ENCODE measurements around the gene KCNJ9.
A peak's percentile ranks its signal among the peaks of the same experiment; 100 is the strongest.

The KCNJ9 gene

DNA sequence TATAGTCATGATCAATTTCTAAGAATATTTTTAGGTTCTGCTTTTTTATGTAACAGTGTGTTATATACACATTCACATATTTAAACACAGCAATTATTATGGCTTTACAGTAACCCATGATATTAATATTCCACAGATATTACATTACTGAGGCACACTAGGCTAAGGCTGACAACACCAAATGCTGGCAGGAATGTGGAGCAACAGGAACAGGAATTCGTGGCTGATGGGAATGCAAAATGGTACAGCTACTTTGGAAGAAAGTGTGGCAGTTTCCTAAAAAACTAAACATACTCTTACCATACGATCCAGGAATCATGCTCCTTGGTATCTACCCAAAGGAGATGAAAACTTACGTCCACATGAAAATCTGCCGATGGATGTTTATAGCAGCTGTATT lies 1.9 kb upstream of the KCNJ9 start:
- no peak for DNase-seq (ENCODE audit: low spot score)
- TF ChIP-seq, protein P1, sequence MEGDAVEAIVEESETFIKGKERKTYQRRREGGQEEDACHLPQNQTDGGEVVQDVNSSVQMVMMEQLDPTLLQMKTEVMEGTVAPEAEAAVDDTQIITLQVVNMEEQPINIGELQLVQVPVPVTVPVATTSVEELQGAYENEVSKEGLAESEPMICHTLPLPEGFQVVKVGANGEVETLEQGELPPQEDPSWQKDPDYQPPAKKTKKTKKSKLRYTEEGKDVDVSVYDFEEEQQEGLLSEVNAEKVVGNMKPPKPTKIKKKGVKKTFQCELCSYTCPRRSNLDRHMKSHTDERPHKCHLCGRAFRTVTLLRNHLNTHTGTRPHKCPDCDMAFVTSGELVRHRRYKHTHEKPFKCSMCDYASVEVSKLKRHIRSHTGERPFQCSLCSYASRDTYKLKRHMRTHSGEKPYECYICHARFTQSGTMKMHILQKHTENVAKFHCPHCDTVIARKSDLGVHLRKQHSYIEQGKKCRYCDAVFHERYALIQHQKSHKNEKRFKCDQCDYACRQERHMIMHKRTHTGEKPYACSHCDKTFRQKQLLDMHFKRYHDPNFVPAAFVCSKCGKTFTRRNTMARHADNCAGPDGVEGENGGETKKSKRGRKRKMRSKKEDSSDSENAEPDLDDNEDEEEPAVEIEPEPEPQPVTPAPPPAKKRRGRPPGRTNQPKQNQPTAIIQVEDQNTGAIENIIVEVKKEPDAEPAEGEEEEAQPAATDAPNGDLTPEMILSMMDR (IDR thresholded peaks at IDR 0.05; ENCODE audit: extremely low read depth, insufficient read depth, missing control alignments): no peak
- in situ Hi-C loops (cut with MboI; ENCODE audit: low pct_unique_long_range_greater_than_20kb, low sequenced_read_pairs, unreplicated experiment): no loop called here

- in situ Hi-C loops (cut with MboI; ENCODE audit: low pct_unique_long_range_greater_than_20kb, low sequenced_read_pairs, unreplicated experiment): loop anchor here (5.0 kb wide), 1 partner anchor 33 kb away; no protein-coding TSS in a partner anchor
Measured at GRCh38 chr1:160080381-160081100, 797 bp upstream of the KCNJ9 start.

DNA sequence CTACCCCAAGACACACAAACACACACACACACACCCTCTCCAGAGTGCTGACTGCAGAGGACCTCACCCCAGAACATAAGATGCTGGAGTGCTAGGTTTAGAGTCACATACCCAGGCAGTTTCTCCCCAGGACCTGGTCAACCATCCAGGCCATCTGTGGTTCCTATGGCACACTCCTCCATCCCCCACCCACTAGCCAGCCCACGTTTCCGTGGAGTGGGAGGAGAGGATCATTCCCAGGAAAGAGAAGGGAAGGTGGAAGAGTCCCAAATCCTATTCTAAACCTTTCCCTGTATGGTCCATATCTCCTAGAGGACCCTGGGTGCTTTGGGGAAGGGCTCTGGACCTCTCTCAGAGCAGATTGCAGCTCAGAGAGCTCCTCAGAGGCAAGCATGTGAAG lies 1.1 kb downstream of the KCNJ9 start:
- no peak for DNase-seq (ENCODE audit: low spot score)
- in situ Hi-C loops (cut with MboI; ENCODE audit: low pct_unique_long_range_greater_than_20kb, low sequenced_read_pairs, unreplicated experiment): loop anchor here (5.0 kb wide), 1 partner anchor 35 kb away; no protein-coding TSS in a partner anchor
- TF ChIP-seq, protein P1 (IDR thresholded peaks at IDR 0.05; ENCODE audit: extremely low read depth, insufficient read depth, missing control alignments): no peak

More at GRCh38 chr1:160080381-160081100, 797 bp upstream of the KCNJ9 start:
- no peak for DNase-seq (ENCODE audit: low spot score)
- TF ChIP-seq, protein P1 (IDR thresholded peaks at IDR 0.05; ENCODE audit: extremely low read depth, insufficient read depth, missing control alignments): no peak

- in situ Hi-C loops (cut with MboI; ENCODE audit: low pct_unique_long_range_greater_than_20kb, low sequenced_read_pairs, unreplicated experiment): loop anchor here (5.0 kb wide), 1 partner anchor 36 kb away; no protein-coding TSS in a partner anchor
- TF ChIP-seq, protein P1 (IDR thresholded peaks at IDR 0.05; ENCODE audit: extremely low read depth, insufficient read depth, missing control alignments): no peak
Measured at GRCh38 chr1:160082926-160083325, 1.6 kb downstream of the KCNJ9 start.

DNA sequence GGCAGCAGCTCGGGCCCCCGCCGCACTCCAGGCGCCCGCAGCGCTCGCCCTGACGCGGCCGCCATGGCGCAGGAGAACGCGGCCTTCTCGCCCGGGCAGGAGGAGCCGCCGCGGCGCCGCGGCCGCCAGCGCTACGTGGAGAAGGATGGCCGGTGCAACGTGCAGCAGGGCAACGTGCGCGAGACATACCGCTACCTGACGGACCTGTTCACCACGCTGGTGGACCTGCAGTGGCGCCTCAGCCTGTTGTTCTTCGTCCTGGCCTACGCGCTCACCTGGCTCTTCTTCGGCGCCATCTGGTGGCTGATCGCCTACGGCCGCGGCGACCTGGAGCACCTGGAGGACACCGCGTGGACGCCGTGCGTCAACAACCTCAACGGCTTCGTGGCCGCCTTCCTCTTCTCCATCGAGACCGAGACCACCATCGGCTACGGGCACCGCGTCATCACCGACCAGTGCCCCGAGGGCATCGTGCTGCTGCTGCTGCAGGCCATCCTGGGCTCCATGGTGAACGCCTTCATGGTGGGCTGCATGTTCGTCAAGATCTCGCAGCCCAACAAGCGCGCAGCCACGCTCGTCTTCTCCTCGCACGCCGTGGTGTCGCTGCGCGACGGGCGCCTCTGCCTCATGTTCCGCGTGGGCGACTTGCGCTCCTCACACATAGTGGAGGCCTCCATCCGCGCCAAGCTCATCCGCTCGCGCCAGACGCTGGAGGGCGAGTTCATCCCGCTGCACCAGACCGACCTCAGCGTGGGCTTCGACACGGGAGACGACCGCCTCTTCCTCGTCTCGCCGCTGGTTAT lies 2.8 kb downstream of the KCNJ9 start:
- peak; percentile 91 for DNase-seq (ENCODE audit: low spot score)
- in situ Hi-C loops (cut with MboI; ENCODE audit: low pct_unique_long_range_greater_than_20kb, low sequenced_read_pairs, unreplicated experiment): loop anchor here (5.0 kb wide), 1 partner anchor 37 kb away; no protein-coding TSS in a partner anchor

More at GRCh38 chr1:160082926-160083325, 1.6 kb downstream of the KCNJ9 start:
- DNase-seq (ENCODE audit: low spot score): no peak

GRCh38 chr1:160084771-160085321 lies 3.5 kb downstream of the KCNJ9 start:
- DNase-seq (ENCODE audit: low spot score): no peak
- in situ Hi-C loops (cut with MboI; ENCODE audit: low pct_unique_long_range_greater_than_20kb, low sequenced_read_pairs, unreplicated experiment): loop anchor here (5.0 kb wide), 1 partner anchor 38 kb away; no protein-coding TSS in a partner anchor
- TF ChIP-seq, protein P1 (IDR thresholded peaks at IDR 0.05; ENCODE audit: extremely low read depth, insufficient read depth, missing control alignments): no peak

More for the DNA sequence above, 2.8 kb downstream of the KCNJ9 start:
- TF ChIP-seq, protein P1 (IDR thresholded peaks at IDR 0.05; ENCODE audit: extremely low read depth, insufficient read depth, missing control alignments): peak; percentile 93
